H1 (cell line): Measurements from ENCODE around the gene SYDE1.

Experiments used
- EP300 ChIP-seq, 2 experiments: IDR thresholded peaks; 1 replicate in 1 of 2; 2 replicates in 1 of 2; pipeline ENCODE4 v1.6.1; 2011 to 2012; ENCODE audit warnings: low read depth in 2 of 2, low read length in 2 of 2, mild to moderate bottlenecking in 2 of 2, borderline replicate concordance in 1 of 2, inconsistent platforms in 1 of 2, moderate library complexity in 1 of 2
- MAFK ChIP-seq: IDR thresholded peaks from 2 replicates; pipeline ENCODE4 v1.6.1; 2012; ENCODE audit warnings: low read depth, mild to moderate bottlenecking, improper control_type of control experiment, low read length
- POLR2AphosphoS5 ChIP-seq: IDR thresholded peaks from 2 replicates; pipeline ENCODE4 v1.6.1; 2011; ENCODE audit warnings: low read depth, low read length
- SP1 ChIP-seq: IDR thresholded peaks from 2 replicates; pipeline ENCODE4 v1.6.1; 2011; ENCODE audit warnings: low read depth, low read length
- TF ChIP-seq, protein P1 (sequence below), 3 experiments: IDR thresholded peaks; 1 replicate in 2 of 3; 2 replicates in 1 of 3; pipeline versions ENCODE4 v1.5.1 to v1.6.1; 2011; ENCODE audit warnings: low read length in 3 of 3, mild to moderate bottlenecking in 3 of 3, inconsistent platforms in 2 of 3, low read depth in 1 of 3, moderate library complexity in 1 of 3; ENCODE audit not compliant: insufficient read depth in 1 of 3; ENCODE audit errors: control extremely low read depth in 1 of 3
- TF ChIP-seq, protein P2 (sequence below): IDR thresholded peaks from 2 replicates; pipeline ENCODE4 v1.6.1; 2012; ENCODE audit warnings: inconsistent platforms

DNA sequence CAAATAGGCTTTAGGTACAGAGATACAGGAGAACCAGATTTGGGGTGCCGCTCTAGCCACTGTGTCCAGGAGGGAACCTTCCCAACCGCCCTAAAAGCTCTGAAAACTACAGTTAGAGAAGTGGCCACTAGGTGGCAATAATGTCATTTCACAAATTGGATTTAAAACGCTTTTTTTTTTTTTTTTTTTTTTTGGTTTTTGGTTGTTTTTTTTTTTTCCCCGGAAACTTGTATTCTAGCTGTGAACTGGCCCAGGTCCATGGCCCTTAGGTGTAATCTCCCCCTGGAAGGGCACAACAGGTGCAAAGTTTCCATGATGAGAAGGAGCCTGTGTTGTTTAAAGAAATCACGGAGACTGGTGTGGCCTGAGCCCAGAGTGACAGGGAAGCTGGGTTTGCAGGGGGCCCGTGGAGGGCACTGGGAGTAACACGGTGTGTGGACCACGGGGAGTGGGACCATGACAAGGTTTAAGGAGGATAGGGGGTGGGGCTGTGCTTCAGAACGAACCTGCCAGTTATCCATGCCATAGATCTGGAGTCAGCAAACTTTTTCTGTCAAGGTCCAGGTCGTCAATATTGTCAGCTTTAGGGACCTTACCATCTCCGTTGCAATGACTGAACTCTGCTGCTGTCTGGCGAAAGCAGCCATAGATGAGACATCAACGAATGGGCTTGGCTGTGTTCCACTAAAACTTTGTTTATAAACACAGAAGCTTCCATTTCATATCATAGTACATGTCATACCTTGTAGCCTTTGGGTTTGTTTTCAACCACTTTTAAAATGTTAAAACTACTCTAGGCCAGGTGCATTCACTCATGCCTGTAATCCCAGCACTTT, 15.1 kb upstream of the SYDE1 start:
- TF ChIP-seq, protein P1, sequence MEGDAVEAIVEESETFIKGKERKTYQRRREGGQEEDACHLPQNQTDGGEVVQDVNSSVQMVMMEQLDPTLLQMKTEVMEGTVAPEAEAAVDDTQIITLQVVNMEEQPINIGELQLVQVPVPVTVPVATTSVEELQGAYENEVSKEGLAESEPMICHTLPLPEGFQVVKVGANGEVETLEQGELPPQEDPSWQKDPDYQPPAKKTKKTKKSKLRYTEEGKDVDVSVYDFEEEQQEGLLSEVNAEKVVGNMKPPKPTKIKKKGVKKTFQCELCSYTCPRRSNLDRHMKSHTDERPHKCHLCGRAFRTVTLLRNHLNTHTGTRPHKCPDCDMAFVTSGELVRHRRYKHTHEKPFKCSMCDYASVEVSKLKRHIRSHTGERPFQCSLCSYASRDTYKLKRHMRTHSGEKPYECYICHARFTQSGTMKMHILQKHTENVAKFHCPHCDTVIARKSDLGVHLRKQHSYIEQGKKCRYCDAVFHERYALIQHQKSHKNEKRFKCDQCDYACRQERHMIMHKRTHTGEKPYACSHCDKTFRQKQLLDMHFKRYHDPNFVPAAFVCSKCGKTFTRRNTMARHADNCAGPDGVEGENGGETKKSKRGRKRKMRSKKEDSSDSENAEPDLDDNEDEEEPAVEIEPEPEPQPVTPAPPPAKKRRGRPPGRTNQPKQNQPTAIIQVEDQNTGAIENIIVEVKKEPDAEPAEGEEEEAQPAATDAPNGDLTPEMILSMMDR (IDR thresholded peaks at IDR 0.05; ENCODE audit: control extremely low read depth in 1 of 3, insufficient read depth in 1 of 3, low read depth in 1 of 3, low read length in 3 of 3): peak in 2 of 3 experiments; percentile 50 to 52; a peak in 2 of 4 replicates
- no peak for TF ChIP-seq POLR2AphosphoS5
- TF ChIP-seq, protein P2, sequence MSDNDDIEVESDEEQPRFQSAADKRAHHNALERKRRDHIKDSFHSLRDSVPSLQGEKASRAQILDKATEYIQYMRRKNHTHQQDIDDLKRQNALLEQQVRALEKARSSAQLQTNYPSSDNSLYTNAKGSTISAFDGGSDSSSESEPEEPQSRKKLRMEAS: no peak
- no peak for TF ChIP-seq EP300 (IDR thresholded peaks at IDR 0.05; ENCODE audit: borderline replicate concordance in 1 of 2, low read depth in 2 of 2, low read length in 2 of 2)
- TF ChIP-seq SP1: no peak
- no peak for TF ChIP-seq MAFK
